NCI-H82 (cell line): ENCODE results near the gene VMP1.
"Not testable (repeated sequence)": the region's sequence is repeated elsewhere in the genome, so short reads cannot be mapped to it uniquely, and the experiment has no call there.

Experiments used
- DNase-seq: peaks from one replicate; lab custom pipeline; 2025; lab: John Stamatoyannopoulos, UW

The VMP1 gene

GRCh38 chr17:59863616-59864015 is 156.2 kb downstream of the VMP1 start:
- DNase-seq: no peak

GRCh38 chr17:59869941-59870218 is 162.4 kb downstream of the VMP1 start:
- no peak for DNase-seq

- no peak for DNase-seq
Measured at GRCh38 chr17:59870482-59870881, 163.0 kb downstream of the VMP1 start.

GRCh38 chr17:59872351-59872750 is 164.9 kb downstream of the VMP1 start:
- DNase-seq: no peak

- DNase-seq: not testable (repeated sequence)
Measured at GRCh38 chr17:59873414-59873813, 166.0 kb downstream of the VMP1 start.

GRCh38 chr17:59874376-59874775 is 166.9 kb downstream of the VMP1 start:
- no peak for DNase-seq

GRCh38 chr17:59876107-59876506 is 168.7 kb downstream of the VMP1 start:
- no peak for DNase-seq

- DNase-seq: no peak
Measured at GRCh38 chr17:59877965-59878364, 170.5 kb downstream of the VMP1 start.

GRCh38 chr17:59878624-59879023 is 171.2 kb downstream of the VMP1 start:
- DNase-seq: no peak

- DNase-seq: no peak
Measured at GRCh38 chr17:59884861-59885260, 177.4 kb downstream of the VMP1 start.

- no peak for DNase-seq
Measured at GRCh38 chr17:59888145-59888750, 180.8 kb downstream of the VMP1 start.

GRCh38 chr17:59890720-59891119 is 183.3 kb downstream of the VMP1 start:
- no peak for DNase-seq
